SK-N-SH (cell line): Measurements from ENCODE around the gene BMP5. TPM values are rescaled to one million over a fixed set of nuclear protein-coding genes. Genes with fewer than 3 reads are reported as not detected.

Source experiments
- CTCF ChIA-PET: fragments of 300-600, 350-600 bp; formaldehyde crosslinking; extraction: SDS; loops from one replicate; lab custom pipeline; 2021; lab: Yijun Ruan, JAX
- POLR2A ChIA-PET: fragments of 350-600 bp; sonication (Branson Sonifier 250); formaldehyde crosslinking; extraction: SDS; loops from one replicate; lab custom pipeline; 2020; ENCODE audit warnings: antibody characterized with exemption, inconsistent platforms; lab: Yijun Ruan, JAX
- DNase-seq: peaks from one replicate; pipeline ENCODE4 v3.0.0; 2012
- H2AFZ ChIP-seq: fragments of 200-600 bp; sonication (generic); 2 replicates; pipeline ENCODE4 v1.8.1; 2016; ENCODE audit warnings: antibody characterized with exemption, mild to moderate bottlenecking, low read depth
- H3F3A ChIP-seq: fragments of 200-600 bp; sonication (generic); replicated peaks from 2 replicates; pipeline ENCODE3; 2016; ENCODE audit warnings: antibody characterized with exemption, mild to moderate bottlenecking; ENCODE audit not compliant: insufficient read depth
- H3K27ac ChIP-seq, 2 experiments: fragments of 200-500 bp in 1 of 2; fragments of 200-600 bp in 1 of 2; sonication (Bioruptor generic) in 1 of 2; sonication (generic), shearing (Covaris generic) in 1 of 2; 2 replicates each; pipeline versions ENCODE4 v1.5.1 to v1.6.1; 2014 to 2016; ENCODE audit warnings: low read depth in 2 of 2, inconsistent platforms in 1 of 2, low read length in 1 of 2, mild to moderate bottlenecking in 1 of 2, mixed read lengths in 1 of 2
- H3K27me3 ChIP-seq: fragments of 200-600 bp; sonication (generic), shearing (Covaris generic); 2 replicates; pipeline ENCODE4 v1.6.1; 2016; ENCODE audit warnings: mixed run types; ENCODE audit not compliant: insufficient read depth
- H3K36me3 ChIP-seq, 2 experiments: fragments of 200-500 bp in 1 of 2; fragments of 200-600 bp in 1 of 2; sonication (Bioruptor generic) in 1 of 2; sonication (generic) in 1 of 2; replicated peaks in 1 of 2; 2 replicates each; pipeline versions ENCODE3 to v1.5.1; 2014 to 2016; ENCODE audit warnings: low read length in 1 of 2, mild to moderate bottlenecking in 1 of 2; ENCODE audit not compliant: insufficient read depth in 2 of 2, control insufficient read depth in 1 of 2
- H3K4me1 ChIP-seq, 2 experiments: fragments of 200-500 bp in 1 of 2; fragments of 200-600 bp in 1 of 2; sonication (Bioruptor generic) in 1 of 2; sonication (generic), shearing (Covaris generic) in 1 of 2; 2 replicates each; pipeline versions ENCODE4 v1.5.1 to v1.6.1; 2014 to 2016; ENCODE audit warnings: low read depth in 1 of 2, low read length in 1 of 2, mixed run types in 1 of 2; ENCODE audit not compliant: insufficient read depth in 2 of 2, control insufficient read depth in 1 of 2
- H3K4me2 ChIP-seq: fragments of 200-600 bp; sonication (generic), shearing (Covaris generic); 2 replicates; pipeline ENCODE4 v1.6.1; 2017; ENCODE audit warnings: mixed run types
- H3K4me3 ChIP-seq, 2 experiments: fragments of 200-500 bp in 1 of 2; fragments of 200-600 bp in 1 of 2; sonication (Bioruptor generic) in 1 of 2; sonication (generic), shearing (Covaris generic) in 1 of 2; 2 replicates each; pipeline versions ENCODE4 v1.5.1 to v1.8.1; 2014 to 2016; ENCODE audit warnings: low read depth in 2 of 2, inconsistent platforms in 1 of 2, low read length in 1 of 2, mild to moderate bottlenecking in 1 of 2, mixed read lengths in 1 of 2, moderate library complexity in 1 of 2
- H3K79me2 ChIP-seq: fragments of 200-600 bp; sonication (generic); 2 replicates; pipeline ENCODE4 v1.8.1; 2017; ENCODE audit warnings: mild to moderate bottlenecking; ENCODE audit not compliant: insufficient read depth
- H3K9ac ChIP-seq: fragments of 200-600 bp; sonication (generic); 2 replicates; pipeline ENCODE4 v1.6.1; 2017; ENCODE audit warnings: mixed run types
- H3K9me2 ChIP-seq: fragments of 200-600 bp; sonication (generic); 2 replicates; pipeline ENCODE4 v1.6.1; 2017; ENCODE audit warnings: mixed run types
- H3K9me3 ChIP-seq: fragments of 200-600 bp; sonication (generic); 2 replicates; pipeline ENCODE4 v1.6.1; 2017; ENCODE audit warnings: mixed run types, mild to moderate bottlenecking, moderate library complexity
- H4K20me1 ChIP-seq: fragments of 200-600 bp; sonication (generic); 2 replicates; pipeline ENCODE4 v1.6.1; 2017; ENCODE audit warnings: mild to moderate bottlenecking, mixed run types; ENCODE audit not compliant: insufficient read depth
- CHD2 ChIP-seq: fragments of 150-350 bp; IDR thresholded peaks from 2 replicates; pipeline ENCODE4 v1.6.1; 2018; ENCODE audit warnings: low read length; ENCODE audit not compliant: partially characterized antibody
- EP300 ChIP-seq, 2 experiments: IDR thresholded peaks; 2 replicates each; pipeline versions ENCODE4 v1.4.0 to v1.6.1; 2012; ENCODE audit warnings: borderline replicate concordance in 1 of 2, low read depth in 1 of 2, low read length in 1 of 2
- EZH2phosphoT487 ChIP-seq: fragments of 200-600 bp; sonication (generic); IDR thresholded peaks from 2 replicates; pipeline ENCODE4 v1.6.1; 2017; ENCODE audit warnings: low read depth, mixed run types, mild to moderate bottlenecking, antibody characterized with exemption, moderate library complexity, borderline replicate concordance
- FOSL2 ChIP-seq: IDR thresholded peaks from 2 replicates; pipeline ENCODE4 v1.4.0; 2012; ENCODE audit warnings: low read depth, mild to moderate bottlenecking, moderate library complexity, borderline replicate concordance
- GABPA ChIP-seq: IDR thresholded peaks from 2 replicates; pipeline ENCODE4 v1.4.0; 2012; ENCODE audit warnings: low read depth, mild to moderate bottlenecking
- GATA2 ChIP-seq: sonication (generic); formaldehyde crosslinking; IDR thresholded peaks from 2 replicates; pipeline ENCODE4 v1.5.0; 2020; ENCODE audit warnings: mild to moderate bottlenecking, missing genetic modification reagents
- IRF3 ChIP-seq: fragments of 150-350 bp; IDR thresholded peaks from 2 replicates; pipeline ENCODE4 v1.6.1; 2016; ENCODE audit warnings: mild to moderate bottlenecking, low read depth, low read length
- JUND ChIP-seq: IDR thresholded peaks from 2 replicates; pipeline ENCODE4 v1.4.0; 2012
- NFIC ChIP-seq: IDR thresholded peaks from 2 replicates; pipeline ENCODE4 v1.4.0; 2012; ENCODE audit warnings: borderline replicate concordance
- POLR2AphosphoS5 ChIP-seq: IDR thresholded peaks from 2 replicates; pipeline ENCODE4 v1.6.1; 2012; ENCODE audit warnings: low read depth, low read length
- RCOR1 ChIP-seq: fragments of 150-350 bp; IDR thresholded peaks from 2 replicates; pipeline ENCODE4 v1.6.1; 2017; ENCODE audit warnings: antibody characterized with exemption, low read length
- REST ChIP-seq: IDR thresholded peaks from 2 replicates; pipeline ENCODE4 v1.6.1; 2012; ENCODE audit warnings: mild to moderate bottlenecking, low read depth, low read length, moderate library complexity
- RFX5 ChIP-seq: IDR thresholded peaks from 2 replicates; pipeline ENCODE4 v1.6.1; 2012; ENCODE audit warnings: mild to moderate bottlenecking, improper control_type of control experiment, low read length
- SMC3 ChIP-seq: IDR thresholded peaks from 2 replicates; pipeline ENCODE4 v1.6.1; 2012; ENCODE audit warnings: low read depth, low read length, improper control_type of control experiment
- TCF12 ChIP-seq: IDR thresholded peaks from 2 replicates; pipeline ENCODE4 v1.4.0; 2012
- USF1 ChIP-seq: IDR thresholded peaks from 2 replicates; pipeline ENCODE4 v1.4.0; 2012; ENCODE audit warnings: low read depth, borderline replicate concordance
- USF2 ChIP-seq: fragments of 150-350 bp; IDR thresholded peaks from 2 replicates; pipeline ENCODE4 v1.6.1; 2017; ENCODE audit warnings: antibody characterized with exemption, low read length, low read depth, borderline replicate concordance
- ZBTB33 ChIP-seq: IDR thresholded peaks from 2 replicates; pipeline ENCODE4 v1.4.0; 2012; ENCODE audit warnings: low read depth, borderline replicate concordance
- WGBS: methylation state at CpG from one replicate; pipeline ENCODE4 v1.1.6; 2017; ENCODE audit warnings: low lambda C conversion rate; 5-methylcytosine and 5-hydroxymethylcytosine counted together
- polyA plus RNA-seq, 3 experiments: library from polyadenylated mRNA; depleted of rRNA; stranded (reverse); fragments of >200 nt; gene quantifications; 2 replicates each; pipeline ENCODE4 v1.2.3, GENCODE V29; 2012

The BMP5 gene
- polyA plus RNA-seq, 1 of the 3 experiments (the other 2 are of a cell fraction), result 0.05 TPM

- Histone ChIP-seq H3K9ac (no peak overlapping the region), H4K20me1 (no peaks in the 10 kb centered on the region), H3K4me3 (no peak overlapping the region), H3K9me3 (no peaks in the 10 kb centered on the region), H3K27me3 (no peaks in the 10 kb centered on the region), H3K36me3 (no peaks in the 10 kb centered on the region), H3K9me2 (no peaks in the 10 kb centered on the region), H3F3A (no peaks in the 10 kb centered on the region), H3K4me2 (no peak overlapping the region), H3K4me1 (no peaks in the 10 kb centered on the region), H2AFZ (no peak overlapping the region), H3K27ac (no peak overlapping the region), H3K79me2 (no peaks in the 10 kb centered on the region)
- 32% methylated on average over 3 of the region's 3 CpGs for WGBS
- ChIA-PET POLR2A (no interaction called here), CTCF (no interaction called here)
- TF ChIP-seq JUND (no peak), IRF3 (no peak), GABPA (no peak), RCOR1 (no peak), POLR2AphosphoS5 (no peak), REST (no peak), SMC3 (no peak), TCF12 (no peak), NFIC (no peak), EP300 (IDR thresholded peaks at IDR 0.05; ENCODE audit: borderline replicate concordance in 1 of 2, low read depth in 1 of 2, low read length in 1 of 2) (no peak), GATA2 (CRISPR knock-in tag) (no peak), RFX5 (no peak)
- no peak for DNase-seq
These were observed 23.0 kb upstream of the BMP5 start for GRCh38 chr6:55898342-55898741.

GRCh38 chr6:55897346-55897745 is 22.0 kb upstream of the BMP5 start:
- Histone ChIP-seq H3K79me2 (no peaks in the 10 kb centered on the region), H3K27ac (no peak overlapping the region), H3K4me1 (no peaks in the 10 kb centered on the region), H3K4me2 (no peak overlapping the region), H3K9me2 (no peaks in the 10 kb centered on the region), H4K20me1 (no peaks in the 10 kb centered on the region), H3F3A (no peaks in the 10 kb centered on the region), H2AFZ (no peak overlapping the region), H3K9ac (no peak overlapping the region), H3K27me3 (no peaks in the 10 kb centered on the region), H3K4me3 (no peak overlapping the region), H3K9me3 (no peaks in the 10 kb centered on the region), H3K36me3 (no peaks in the 10 kb centered on the region)
- POLR2A ChIA-PET, result no interaction called here
- WGBS, result 43% methylated on average over 2 of the region's 2 CpGs
- DNase-seq, result no peak
- CTCF ChIA-PET, result interaction anchor here (1.5 kb wide), 1 partner anchor 450 kb away, joined by 5 read pairs; no protein-coding TSS in a partner anchor
- TF ChIP-seq CHD2, result no peak
- TF ChIP-seq NFIC, result no peak
- no peak for TF ChIP-seq POLR2AphosphoS5
- TF ChIP-seq FOSL2, result no peak
- TF ChIP-seq USF1, result no peak
- no peak for TF ChIP-seq ZBTB33
- no peak for TF ChIP-seq USF2
- TF ChIP-seq EZH2phosphoT487, result no peak
- no peak for TF ChIP-seq RCOR1
- no peak for TF ChIP-seq SMC3
